Mucosa of descending colon (tissue), 3 donors: ENCODE measurements around the gene SORCS2. TPM values are rescaled to one million over a fixed set of nuclear protein-coding genes. Genes with fewer than 3 reads are reported as not detected.

Source experiments
- ATAC-seq: fragments of 200-7000 bp; cut with Tn5 transposase; one replicate; pipeline ENCODE4 v1.9.1; 2020; ENCODE audit warnings: mild to moderate bottlenecking, moderate library complexity
- DNase-seq, 3 donors: peaks; one replicate each; pipeline ENCODE4 v3.0.0-alpha.2; 2020
- H3K36me3 ChIP-seq: fragments of 200-600 bp; one replicate; pipeline ENCODE4 v1.8.0; 2021; ENCODE audit warnings: low read depth, mild to moderate bottlenecking
- H3K4me1 ChIP-seq: fragments of 200-600 bp; one replicate; pipeline ENCODE4 v1.8.0; 2021; ENCODE audit warnings: low read depth, mild to moderate bottlenecking
- H3K4me3 ChIP-seq: fragments of 200-600 bp; one replicate; pipeline ENCODE4 v1.8.0; 2021; ENCODE audit warnings: mild to moderate bottlenecking
- H3K9me3 ChIP-seq: fragments of 200-600 bp; one replicate; pipeline ENCODE4 v1.8.0; 2021; ENCODE audit warnings: mild to moderate bottlenecking
- CTCF ChIP-seq: fragments of 200-600 bp; IDR thresholded peaks from one replicate; pipeline ENCODE4 v1.8.0; 2022; ENCODE audit warnings: antibody characterized with exemption, mild to moderate bottlenecking
- intact Hi-C, 2 donors: fragments of 100-400 bp; cut with DNase I in 1 of 2; cut with micrococcal nuclease in 1 of 2; formaldehyde crosslinking; loops; one replicate each; pipeline versions ENCODE4 v1.11.0 to v1.11.1; 2022; cut with DNase I, micrococcal nuclease
- total RNA-seq, 3 donors: library from RNA; stranded (reverse); fragmentation: NEBNext Ultra II Directional in 2 of 3; extraction: Animal tissue kit (Norgen Biotek cat#: 25700) in 2 of 3; gene quantifications; one replicate each; pipeline versions ENCODE4 v1.2.1 to v1.2.4, GENCODE V29; 2021 to 2023
- donor health status: DM: no; HTN: no; CAD: no; lungs with moderate emphysema.
- donor health status: DM: no; HTN: no; CAD: no.
- donor health status: DM: no; HTN: yes; CAD: no.

SORCS2 gene
- total RNA-seq, 3 donors from 2014 or later = 0.20 to 3.1 (median 1.5) TPM

DNA sequence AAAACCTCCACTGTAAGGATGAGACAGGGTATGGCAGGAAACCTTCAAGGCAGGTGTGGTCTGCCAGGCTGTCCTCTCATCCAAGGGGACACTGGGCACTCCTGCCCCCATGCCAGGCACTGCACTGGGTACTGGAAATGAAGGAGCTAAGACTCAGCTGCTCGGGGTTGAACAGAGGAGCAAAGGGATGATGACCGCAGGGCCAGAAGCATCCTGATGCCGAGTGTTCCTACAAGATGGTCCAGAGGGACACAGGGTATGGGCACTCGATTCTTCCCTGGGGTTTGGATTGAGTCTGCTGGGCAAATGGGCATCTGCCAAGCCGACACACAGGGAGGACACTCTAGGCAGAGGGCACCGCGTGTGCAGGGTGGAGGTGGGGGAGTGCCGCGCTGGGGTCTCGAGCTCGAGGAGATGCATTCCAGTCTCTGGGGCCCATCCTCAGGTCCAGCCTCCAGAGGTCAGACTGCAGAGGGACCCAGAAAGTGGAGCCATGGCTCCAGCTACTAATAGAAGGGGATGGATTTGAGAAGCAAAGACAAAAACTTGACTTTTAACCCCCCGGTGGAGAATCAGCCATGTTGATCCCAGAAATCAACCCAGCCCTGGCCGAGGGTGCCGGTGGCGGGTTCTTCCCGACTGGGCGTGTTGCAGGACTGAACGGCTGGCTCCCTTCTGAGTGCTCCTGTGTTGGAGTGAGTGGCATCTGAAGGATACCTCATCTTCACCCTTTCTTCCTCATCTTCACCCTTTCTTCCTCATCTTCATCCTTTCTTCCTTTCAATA lies 500.3 kb downstream of the SORCS2 start:
- intact Hi-C loops = no loop called here
- H3K4me1 ChIP-seq = no peaks in the 10 kb centered on the region
- TF ChIP-seq CTCF = no peak
- no peaks in the 10 kb centered on the region for H3K9me3 ChIP-seq
- H3K36me3 ChIP-seq = no peaks in the 10 kb centered on the region
- DNase-seq (peak in 1 of 3 donors; percentile 26), ATAC-seq (no peak)
- no peak overlapping the region for H3K4me3 ChIP-seq

DNA sequence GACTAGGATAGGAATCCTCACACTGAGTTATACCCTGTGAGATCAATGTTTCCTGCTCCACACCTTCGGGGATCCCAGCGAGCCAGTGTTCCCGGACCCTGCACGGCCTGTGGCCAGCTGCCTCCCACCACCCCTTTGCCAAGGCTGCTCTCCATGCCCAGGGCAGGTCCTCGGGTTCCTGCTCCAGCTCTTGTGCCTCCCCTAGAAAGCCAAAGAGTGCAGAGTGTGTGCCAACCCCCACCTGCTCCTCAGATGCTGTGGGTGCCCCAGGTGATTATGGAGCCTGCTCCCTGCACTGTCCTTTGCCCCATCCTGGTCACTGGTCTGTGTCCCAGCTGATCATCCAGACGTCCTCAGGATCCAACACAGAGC lies 500.9 kb downstream of the SORCS2 start:
- Histone ChIP-seq H3K4me1 (no peaks in the 10 kb centered on the region), H3K4me3 (no peak overlapping the region), H3K36me3 (no peaks in the 10 kb centered on the region), H3K9me3 (no peaks in the 10 kb centered on the region)
- no peak for TF ChIP-seq CTCF
- DNase-seq (peak in 1 of 3 donors; percentile 37), ATAC-seq (no peak)
- intact Hi-C loops = no loop called here

- no peak for TF ChIP-seq CTCF
- intact Hi-C loops = no loop called here
- no peak for ATAC-seq
Observed at GRCh38 chr4:7693711-7694110, 501.4 kb downstream of the SORCS2 start.

DNA sequence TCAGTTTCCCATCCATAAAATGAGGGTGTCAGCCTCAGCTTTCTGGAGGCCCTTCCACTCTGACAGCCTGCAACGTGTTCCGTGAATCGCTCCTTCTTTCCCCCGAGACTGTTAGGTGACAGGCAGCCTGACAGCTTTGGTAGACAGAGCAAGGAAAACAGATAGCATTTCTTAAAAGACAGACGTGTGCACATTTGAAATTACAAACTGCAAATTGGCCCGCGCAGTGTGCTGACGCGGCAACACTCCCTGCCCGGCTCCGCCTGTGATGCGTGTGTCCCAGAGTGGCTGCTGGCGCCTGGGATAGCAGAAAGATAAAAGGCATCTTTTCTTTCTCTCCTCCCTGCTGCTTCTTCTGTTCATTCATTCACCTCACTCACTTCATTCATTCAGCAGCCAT lies 502.0 kb downstream of the SORCS2 start:
- no peak for ATAC-seq
- H3K4me3 ChIP-seq = no peak overlapping the region
- intact Hi-C loops = no loop called here
- peak in 1 of 3 donors; percentile 17 for DNase-seq
- no peaks in the 10 kb centered on the region for H3K36me3 ChIP-seq
- no peak for TF ChIP-seq CTCF
- no peaks in the 10 kb centered on the region for H3K4me1 ChIP-seq
- H3K9me3 ChIP-seq = no peaks in the 10 kb centered on the region

More at GRCh38 chr4:7693711-7694110, 501.4 kb downstream of the SORCS2 start:
- Histone ChIP-seq H3K9me3 (no peaks in the 10 kb centered on the region), H3K4me3 (no peak overlapping the region), H3K36me3 (no peaks in the 10 kb centered on the region), H3K4me1 (no peaks in the 10 kb centered on the region)
- peak in 1 of 3 donors; percentile 32 for DNase-seq

GRCh38 chr4:7697343-7697742 lies 505.0 kb downstream of the SORCS2 start:
- Histone ChIP-seq H3K4me3 (no peak overlapping the region), H3K4me1 (no peaks in the 10 kb centered on the region), H3K36me3 (no peaks in the 10 kb centered on the region), H3K9me3 (no peaks in the 10 kb centered on the region)
- no peak for TF ChIP-seq CTCF
- no peak for ATAC-seq
- intact Hi-C loops = no loop called here
- DNase-seq = peak in 1 of 3 donors; percentile 23
